ENCODE measurements around the gene FCN3. TPM values are rescaled to one million over a fixed set of nuclear protein-coding genes. Genes with fewer than 3 reads are reported as not detected.
"Not testable (repeated sequence)": the region's sequence is repeated elsewhere in the genome, so short reads cannot be mapped to it uniquely, and the experiment has no call there.

Gene FCN3
- total and polyA plus RNA-seq, 2 donors from 2014 or later, result 7.9 to 240 TPM

DNA sequence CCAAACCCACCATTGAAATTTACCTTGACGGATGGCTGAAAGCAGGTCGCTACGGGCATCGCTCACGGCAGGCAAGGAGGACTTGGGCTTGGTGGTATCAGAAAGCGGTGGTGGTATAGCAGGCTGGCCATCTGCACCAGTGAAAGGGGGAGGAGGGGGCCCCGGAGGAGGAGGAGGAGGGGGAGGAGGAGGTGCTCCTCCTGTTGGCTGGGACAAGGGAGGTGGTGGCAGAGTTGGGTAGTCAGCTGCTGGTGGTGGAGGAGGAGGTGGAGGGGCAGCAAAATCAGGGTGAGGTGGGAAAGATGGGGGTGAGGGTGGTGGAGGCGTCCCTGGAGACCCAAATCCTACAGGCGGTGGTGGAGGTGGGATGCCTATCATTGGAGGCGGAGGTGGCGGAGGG is 35.0 kb upstream of the FCN3 start:
- no peak overlapping the region for H3K9ac ChIP-seq (ENCODE audit: low read length in 3 of 3)
- H3K9me3 ChIP-seq (ENCODE audit: control insufficient read depth in 2 of 3, insufficient read depth in 1 of 3, low read length in 3 of 3), result no peaks in the 10 kb centered on the region
- FAIRE-seq, result no peak
- peaks cover 0 to 7% (median 0%) of the 10 kb centered on the region in 3 donors for H3K4me1 ChIP-seq (ENCODE audit: control insufficient read depth in 2 of 3, insufficient read depth in 2 of 3, low read depth in 1 of 3, low read length in 3 of 3)
- peaks cover 17 to 58% (median 52%) of the 10 kb centered on the region in 3 donors for H3K36me3 ChIP-seq (ENCODE audit: control insufficient read depth in 2 of 3, insufficient read depth in 3 of 3, low read length in 3 of 3)
- TF ChIP-seq, protein P1, sequence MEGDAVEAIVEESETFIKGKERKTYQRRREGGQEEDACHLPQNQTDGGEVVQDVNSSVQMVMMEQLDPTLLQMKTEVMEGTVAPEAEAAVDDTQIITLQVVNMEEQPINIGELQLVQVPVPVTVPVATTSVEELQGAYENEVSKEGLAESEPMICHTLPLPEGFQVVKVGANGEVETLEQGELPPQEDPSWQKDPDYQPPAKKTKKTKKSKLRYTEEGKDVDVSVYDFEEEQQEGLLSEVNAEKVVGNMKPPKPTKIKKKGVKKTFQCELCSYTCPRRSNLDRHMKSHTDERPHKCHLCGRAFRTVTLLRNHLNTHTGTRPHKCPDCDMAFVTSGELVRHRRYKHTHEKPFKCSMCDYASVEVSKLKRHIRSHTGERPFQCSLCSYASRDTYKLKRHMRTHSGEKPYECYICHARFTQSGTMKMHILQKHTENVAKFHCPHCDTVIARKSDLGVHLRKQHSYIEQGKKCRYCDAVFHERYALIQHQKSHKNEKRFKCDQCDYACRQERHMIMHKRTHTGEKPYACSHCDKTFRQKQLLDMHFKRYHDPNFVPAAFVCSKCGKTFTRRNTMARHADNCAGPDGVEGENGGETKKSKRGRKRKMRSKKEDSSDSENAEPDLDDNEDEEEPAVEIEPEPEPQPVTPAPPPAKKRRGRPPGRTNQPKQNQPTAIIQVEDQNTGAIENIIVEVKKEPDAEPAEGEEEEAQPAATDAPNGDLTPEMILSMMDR (IDR thresholded peaks at IDR 0.05; ENCODE audit: borderline replicate concordance, extremely low read depth, insufficient read depth), result no peak
- intact Hi-C loops (cut with DNase I), result loop anchor here (10.0 kb wide), 1 partner anchor 205 kb away; no protein-coding TSS in a partner anchor
- no peaks in the 10 kb centered on the region for H3K27me3 ChIP-seq (ENCODE audit: control insufficient read depth, insufficient read depth, low read length)
- H3K4me3 ChIP-seq (ENCODE audit: low read length in 3 of 3), result no peak overlapping the region
- no peak for DNase-seq
- no peak overlapping the region for H3K27ac ChIP-seq (ENCODE audit: low read depth in 2 of 2, low read length in 2 of 2)

DNA sequence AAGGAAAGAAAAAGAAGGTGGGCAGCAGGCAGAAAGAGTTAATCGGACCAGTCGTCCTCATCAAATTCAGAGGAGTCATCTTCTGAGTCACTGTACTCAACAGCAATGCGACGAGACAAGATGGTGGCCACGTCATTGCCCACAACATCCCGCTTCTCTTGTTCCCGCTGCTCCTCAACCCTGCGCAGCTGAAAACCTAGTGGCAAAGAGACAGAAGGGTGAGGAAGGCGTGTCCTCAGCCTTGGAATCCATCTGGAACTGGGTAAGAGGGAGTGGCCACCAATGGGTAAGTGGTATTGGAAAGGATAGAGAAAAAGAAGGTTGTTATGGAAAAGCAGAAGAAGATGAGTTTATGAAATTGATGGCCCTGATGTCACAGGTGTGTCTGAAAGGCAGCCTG is 33.5 kb upstream of the FCN3 start:
- TF ChIP-seq, protein P1 (IDR thresholded peaks at IDR 0.05; ENCODE audit: borderline replicate concordance, extremely low read depth, insufficient read depth), result no peak
- H3K4me1 ChIP-seq (ENCODE audit: control insufficient read depth in 2 of 3, insufficient read depth in 2 of 3, low read depth in 1 of 3, low read length in 3 of 3), result peaks cover 0 to 12% (median 2%) of the 10 kb centered on the region in 3 donors
- no peak overlapping the region for H3K4me3 ChIP-seq (ENCODE audit: low read length in 3 of 3)
- FAIRE-seq, result no peak
- no peaks in the 10 kb centered on the region for H3K27me3 ChIP-seq (ENCODE audit: control insufficient read depth, insufficient read depth, low read length)
- no peak overlapping the region for H3K27ac ChIP-seq (ENCODE audit: low read depth in 2 of 2, low read length in 2 of 2)
- intact Hi-C loops (cut with DNase I), result no loop called here
- H3K36me3 ChIP-seq (ENCODE audit: control insufficient read depth in 2 of 3, insufficient read depth in 3 of 3, low read length in 3 of 3), result peaks cover 14 to 43% (median 39%) of the 10 kb centered on the region in 3 donors
- no peak for DNase-seq
- no peak overlapping the region for H3K9ac ChIP-seq (ENCODE audit: low read length in 3 of 3)
- no peaks in the 10 kb centered on the region for H3K9me3 ChIP-seq (ENCODE audit: control insufficient read depth in 2 of 3, insufficient read depth in 1 of 3, low read length in 3 of 3)

DNA sequence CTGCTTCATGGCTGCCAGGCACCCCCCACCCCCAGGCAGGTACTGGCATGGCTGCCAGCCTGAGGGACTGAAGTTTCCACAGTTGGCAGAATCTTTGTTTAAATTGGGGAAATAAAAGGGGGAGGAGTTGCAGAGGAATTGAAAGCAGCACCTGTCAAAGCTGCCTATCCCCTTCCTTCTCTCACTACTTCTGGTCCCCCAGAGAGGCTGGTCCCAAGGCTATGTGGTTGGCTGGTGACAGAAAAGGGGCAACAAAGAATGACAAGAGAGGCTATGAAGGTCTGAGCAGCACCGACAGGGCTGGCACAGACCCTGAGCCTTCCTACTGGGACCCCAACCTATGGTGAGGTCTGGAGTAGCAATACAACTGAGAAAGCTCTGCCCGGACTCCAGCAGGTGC is 32.2 kb upstream of the FCN3 start:
- peaks cover 3 to 30% (median 28%) of the 10 kb centered on the region in 3 donors for H3K36me3 ChIP-seq (ENCODE audit: control insufficient read depth in 2 of 3, insufficient read depth in 3 of 3, low read length in 3 of 3)
- not testable (repeated sequence) for H3K27ac ChIP-seq (ENCODE audit: low read depth in 2 of 2, low read length in 2 of 2)

DNA sequence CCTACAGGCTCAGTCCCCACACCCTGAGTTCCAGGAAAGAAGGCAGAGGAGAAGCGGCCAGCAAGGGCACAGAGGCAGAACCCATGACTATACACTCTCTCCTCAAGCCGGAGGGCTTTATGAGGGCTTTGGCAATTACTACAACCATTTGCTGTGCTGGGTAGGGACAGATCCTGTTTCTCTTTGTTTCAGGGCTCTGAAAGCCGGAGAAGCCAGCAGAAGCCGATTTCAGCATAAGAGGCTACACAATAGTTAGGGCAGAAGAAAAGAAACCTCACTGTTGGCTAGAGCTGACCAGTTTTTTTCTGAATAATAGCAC is 31.7 kb upstream of the FCN3 start:
- Histone ChIP-seq H3K36me3 (ENCODE audit: control insufficient read depth in 2 of 3, insufficient read depth in 3 of 3, low read length in 3 of 3) (peaks cover 3 to 29% (median 26%) of the 10 kb centered on the region in 3 donors), H3K4me1 (ENCODE audit: control insufficient read depth in 2 of 3, insufficient read depth in 2 of 3, low read depth in 1 of 3, low read length in 3 of 3) (peaks cover 6 to 19% (median 7%) of the 10 kb centered on the region in 3 donors), H3K27ac (ENCODE audit: low read depth in 2 of 2, low read length in 2 of 2) (peak overlapping the region; percentile 29 to 66), H3K9ac (ENCODE audit: low read length in 3 of 3) (peak overlapping the region in 1 of 3 donors; percentile 44), H3K4me3 (ENCODE audit: low read length in 3 of 3) (no peak overlapping the region), H3K9me3 (ENCODE audit: control insufficient read depth in 2 of 3, insufficient read depth in 1 of 3, low read length in 3 of 3) (no peaks in the 10 kb centered on the region), H3K27me3 (ENCODE audit: control insufficient read depth, insufficient read depth, low read length) (no peaks in the 10 kb centered on the region)
- TF ChIP-seq, protein P1 (IDR thresholded peaks at IDR 0.05; ENCODE audit: borderline replicate concordance, extremely low read depth, insufficient read depth), result no peak
- FAIRE-seq (no peak), DNase-seq (peak in 2 of 5 donors; percentile 44 to 51)
- intact Hi-C loops (cut with DNase I), result no loop called here

More for the DNA sequence above, 32.2 kb upstream of the FCN3 start:
- H3K9ac ChIP-seq (ENCODE audit: low read length in 3 of 3); FAIRE-seq; H3K4me3 ChIP-seq (ENCODE audit: low read length in 3 of 3); H3K9me3 ChIP-seq (ENCODE audit: control insufficient read depth in 2 of 3, insufficient read depth in 1 of 3, low read length in 3 of 3); intact Hi-C loops (cut with DNase I); H3K27me3 ChIP-seq (ENCODE audit: control insufficient read depth, insufficient read depth, low read length); DNase-seq: not testable (repeated sequence)
- H3K4me1 ChIP-seq (ENCODE audit: control insufficient read depth in 2 of 3, insufficient read depth in 2 of 3, low read depth in 1 of 3, low read length in 3 of 3), result peaks cover 6 to 19% (median 7%) of the 10 kb centered on the region in 3 donors

DNA sequence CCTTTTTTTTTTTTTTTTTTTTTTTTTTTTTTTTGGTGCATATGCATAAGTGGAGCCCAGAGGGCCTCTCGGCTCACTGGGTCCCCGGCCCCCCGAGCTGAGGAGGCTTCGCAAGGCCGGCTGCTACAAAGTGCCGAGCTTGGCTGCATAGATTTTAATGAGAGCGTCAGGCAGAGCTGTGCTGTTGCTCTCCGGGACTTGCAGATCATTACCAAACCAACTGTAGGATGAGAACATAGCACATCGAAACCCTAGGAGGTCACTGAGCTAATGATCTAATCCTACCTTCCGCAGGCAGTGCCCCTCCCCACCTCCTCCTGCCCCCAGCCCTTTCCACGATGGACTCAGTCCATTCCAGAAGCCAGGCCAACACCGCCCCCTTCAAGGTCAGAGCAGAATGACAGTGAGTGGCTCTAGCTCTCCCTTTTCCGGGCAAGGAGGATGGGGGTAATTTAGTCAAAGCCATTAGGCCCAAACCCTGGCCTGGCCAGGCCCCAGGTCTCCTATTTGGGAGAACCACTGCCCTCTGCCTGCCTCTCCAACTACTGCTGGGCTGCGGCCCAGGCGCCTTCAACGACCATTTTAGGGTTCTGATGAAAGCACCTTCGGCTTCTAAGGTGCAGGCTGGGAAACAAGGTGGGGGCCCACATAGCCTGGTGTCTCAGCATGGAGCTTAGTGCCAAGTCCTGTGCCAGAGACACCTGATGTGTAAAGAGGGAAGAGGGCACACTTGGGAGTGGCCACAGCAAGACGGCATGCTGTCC is 31.2 kb upstream of the FCN3 start:
- FAIRE-seq; intact Hi-C loops (cut with DNase I); H3K27me3 ChIP-seq (ENCODE audit: control insufficient read depth, insufficient read depth, low read length): not testable (repeated sequence)

More for the DNA sequence above, 31.2 kb upstream of the FCN3 start:
- not testable (repeated sequence) for H3K4me3 ChIP-seq (ENCODE audit: low read length in 3 of 3); H3K9me3 ChIP-seq (ENCODE audit: control insufficient read depth in 2 of 3, insufficient read depth in 1 of 3, low read length in 3 of 3)
- Histone ChIP-seq H3K4me1 (ENCODE audit: control insufficient read depth in 2 of 3, insufficient read depth in 2 of 3, low read depth in 1 of 3, low read length in 3 of 3) (peaks cover 6 to 19% (median 7%) of the 10 kb centered on the region in 3 donors), H3K27ac (ENCODE audit: low read depth in 2 of 2, low read length in 2 of 2) (peak overlapping the region; percentile 29 to 66), H3K9ac (ENCODE audit: low read length in 3 of 3) (peak overlapping the region in 1 of 3 donors; percentile 44), H3K36me3 (ENCODE audit: control insufficient read depth in 2 of 3, insufficient read depth in 3 of 3, low read length in 3 of 3) (peaks cover 3 to 23% (median 21%) of the 10 kb centered on the region in 3 donors)
- DNase-seq, result peak in 1 of 5 donors; percentile 36
